Astrocyte (in vitro differentiated cells and primary cell): Measurements from ENCODE around the gene PLSCR3. TPM values are rescaled to one million over a fixed set of nuclear protein-coding genes. Genes with fewer than 3 reads are reported as not detected.

Experiments used
- DNase-seq: peaks from one replicate; pipeline ENCODE4 v3.0.0-alpha.2; 2010; ENCODE audit warnings: low read depth
- FAIRE-seq: peaks from 2 replicates; lab custom pipeline; 2011; peaks lifted over from hg19 to GRCh38; lab: Jason Lieb, UNC
- H2AFZ ChIP-seq: 2 replicates; pipeline ENCODE4 v1.6.0; 2012; ENCODE audit warnings: low read depth, low read length, inconsistent platforms
- H3K27ac ChIP-seq: 2 replicates; pipeline ENCODE4 v1.5.1; 2011; ENCODE audit warnings: low read depth, low read length, inconsistent platforms
- H3K27me3 ChIP-seq: 2 replicates; pipeline ENCODE4 v1.6.0; 2011; ENCODE audit warnings: low read length, inconsistent platforms; ENCODE audit not compliant: insufficient read depth
- H3K36me3 ChIP-seq: 2 replicates; pipeline ENCODE4 v1.5.1; 2011; ENCODE audit warnings: low read length, inconsistent platforms; ENCODE audit not compliant: insufficient read depth
- H3K4me1 ChIP-seq: 2 replicates; pipeline ENCODE4 v1.5.1; 2011; ENCODE audit warnings: low read length, inconsistent platforms; ENCODE audit not compliant: insufficient read depth
- H3K4me2 ChIP-seq: 2 replicates; pipeline ENCODE4 v1.6.0; 2012; ENCODE audit warnings: low read length, inconsistent platforms
- H3K4me3 ChIP-seq: 2 replicates; pipeline ENCODE4 v1.5.1; 2011; ENCODE audit warnings: low read depth, mild to moderate bottlenecking, low read length, inconsistent platforms; ENCODE audit not compliant: insufficient read depth
- H3K79me2 ChIP-seq: 2 replicates; pipeline ENCODE4 v1.6.0; 2012; ENCODE audit warnings: mild to moderate bottlenecking, low read length, inconsistent platforms; ENCODE audit not compliant: insufficient read depth
- H3K9ac ChIP-seq: 2 replicates; pipeline ENCODE4 v1.6.0; 2012; ENCODE audit warnings: mild to moderate bottlenecking, low read length, inconsistent platforms
- H3K9me3 ChIP-seq: 2 replicates; pipeline ENCODE4 v1.5.1; 2012; ENCODE audit warnings: low read depth, mild to moderate bottlenecking, low read length, inconsistent platforms; ENCODE audit not compliant: insufficient read depth
- H4K20me1 ChIP-seq: 2 replicates; pipeline ENCODE4 v1.6.0; 2012; ENCODE audit warnings: low read length, inconsistent platforms; ENCODE audit not compliant: insufficient read depth
- H3K27ac Mint-ChIP-seq: one replicate; pipeline ENCODE4 v1.8.0; 2021; ENCODE audit warnings: mild to moderate bottlenecking, mixed read lengths; ENCODE audit not compliant: unreplicated experiment
- H3K27me3 Mint-ChIP-seq: one replicate; pipeline ENCODE4 v1.8.0; 2021; ENCODE audit warnings: low read depth, mixed read lengths; ENCODE audit not compliant: unreplicated experiment
- H3K36me3 Mint-ChIP-seq: one replicate; pipeline ENCODE4 v1.8.0; 2021; ENCODE audit warnings: low read depth, mixed read lengths; ENCODE audit not compliant: unreplicated experiment
- H3K4me1 Mint-ChIP-seq: one replicate; pipeline ENCODE4 v1.8.0; 2021; ENCODE audit warnings: low read depth, mixed read lengths; ENCODE audit not compliant: unreplicated experiment
- H3K4me3 Mint-ChIP-seq: one replicate; pipeline ENCODE4 v1.8.0; 2021; ENCODE audit warnings: mild to moderate bottlenecking, moderate library complexity, mixed read lengths; ENCODE audit not compliant: unreplicated experiment
- H3K9me3 Mint-ChIP-seq: one replicate; pipeline ENCODE4 v1.8.0; 2021; ENCODE audit warnings: mild to moderate bottlenecking, mixed read lengths; ENCODE audit not compliant: unreplicated experiment
- EZH2 ChIP-seq: IDR thresholded peaks from 2 replicates; pipeline ENCODE4 v1.6.1; 2012; ENCODE audit warnings: mild to moderate bottlenecking, low read length, inconsistent platforms; ENCODE audit not compliant: insufficient read depth
- total RNA-seq: library from RNA; stranded (reverse); gene quantifications from 2 replicates; pipeline ENCODE4 v1.2.1, GENCODE V29; 2021
- TF ChIP-seq, protein P1 (sequence below): IDR thresholded peaks from 2 replicates; pipeline ENCODE4 v1.5.1; 2011; ENCODE audit warnings: low read depth, mild to moderate bottlenecking, inconsistent platforms, low read length, moderate library complexity; ENCODE audit not compliant: insufficient read depth

The PLSCR3 gene
- total RNA-seq, 1 donor from 2014 or later, result 67.6 TPM

DNA sequence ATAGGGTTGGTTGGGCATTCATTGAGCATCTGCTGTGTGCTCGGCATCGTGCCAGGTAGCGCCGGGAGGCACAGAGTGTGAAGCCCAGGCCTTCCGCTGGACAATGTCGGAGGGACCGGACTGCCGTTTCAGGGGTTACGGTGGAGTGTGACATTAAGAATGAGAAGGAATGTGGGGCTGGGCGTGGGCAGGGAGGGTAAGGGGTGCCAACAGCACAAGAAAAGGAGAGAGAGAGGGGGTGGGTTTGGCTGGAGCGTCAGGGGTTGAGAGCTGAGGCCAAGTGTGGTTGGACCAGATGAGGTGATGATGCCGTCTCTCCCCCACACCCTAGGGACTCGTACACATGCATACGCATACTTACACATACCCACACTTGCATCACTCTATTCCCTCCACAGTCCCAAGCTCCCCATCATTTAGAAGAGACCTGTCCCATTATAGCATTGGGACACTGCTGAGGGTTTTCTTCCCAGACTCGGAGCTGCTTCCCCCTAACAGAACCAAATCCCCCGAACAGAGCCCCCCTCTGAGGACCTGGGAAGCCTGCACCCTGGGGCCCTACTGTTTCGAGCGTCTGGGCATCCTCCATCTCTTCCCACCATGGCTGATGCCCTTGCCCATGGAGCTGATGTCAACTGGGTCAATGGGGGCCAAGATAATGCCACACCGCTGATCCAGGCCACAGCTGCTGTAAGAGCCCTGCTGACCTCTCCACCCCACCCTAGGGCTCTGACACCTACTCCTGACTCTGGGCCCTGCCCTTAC, 45.7 kb downstream of the PLSCR3 start:
- Histone ChIP-seq H3K36me3 (no peaks in the 10 kb centered on the region), H3K9me3 (no peaks in the 10 kb centered on the region), H3K4me2 (no peak overlapping the region), H2AFZ (no peak overlapping the region), H4K20me1 (peaks cover 8% of the 10 kb centered on the region), H3K27ac (no peak overlapping the region), H3K79me2 (peaks cover 23% of the 10 kb centered on the region), H3K4me3 (no peak overlapping the region), H3K9ac (no peak overlapping the region), H3K4me1 (peaks cover 20% of the 10 kb centered on the region), H3K27me3 (no peaks in the 10 kb centered on the region)
- Mint-ChIP-seq H3K27me3 (no peaks in the 10 kb centered on the region), H3K4me1 (peaks cover 13% of the 10 kb centered on the region), H3K36me3 (no peaks in the 10 kb centered on the region), H3K27ac (peak overlapping the region; percentile 96), H3K4me3 (peak overlapping the region; percentile 79), H3K9me3 (no peaks in the 10 kb centered on the region)
- FAIRE-seq, result no peak
- TF ChIP-seq, protein P1, sequence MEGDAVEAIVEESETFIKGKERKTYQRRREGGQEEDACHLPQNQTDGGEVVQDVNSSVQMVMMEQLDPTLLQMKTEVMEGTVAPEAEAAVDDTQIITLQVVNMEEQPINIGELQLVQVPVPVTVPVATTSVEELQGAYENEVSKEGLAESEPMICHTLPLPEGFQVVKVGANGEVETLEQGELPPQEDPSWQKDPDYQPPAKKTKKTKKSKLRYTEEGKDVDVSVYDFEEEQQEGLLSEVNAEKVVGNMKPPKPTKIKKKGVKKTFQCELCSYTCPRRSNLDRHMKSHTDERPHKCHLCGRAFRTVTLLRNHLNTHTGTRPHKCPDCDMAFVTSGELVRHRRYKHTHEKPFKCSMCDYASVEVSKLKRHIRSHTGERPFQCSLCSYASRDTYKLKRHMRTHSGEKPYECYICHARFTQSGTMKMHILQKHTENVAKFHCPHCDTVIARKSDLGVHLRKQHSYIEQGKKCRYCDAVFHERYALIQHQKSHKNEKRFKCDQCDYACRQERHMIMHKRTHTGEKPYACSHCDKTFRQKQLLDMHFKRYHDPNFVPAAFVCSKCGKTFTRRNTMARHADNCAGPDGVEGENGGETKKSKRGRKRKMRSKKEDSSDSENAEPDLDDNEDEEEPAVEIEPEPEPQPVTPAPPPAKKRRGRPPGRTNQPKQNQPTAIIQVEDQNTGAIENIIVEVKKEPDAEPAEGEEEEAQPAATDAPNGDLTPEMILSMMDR, result no peak
- no peak for TF ChIP-seq EZH2
- no peak for DNase-seq

DNA sequence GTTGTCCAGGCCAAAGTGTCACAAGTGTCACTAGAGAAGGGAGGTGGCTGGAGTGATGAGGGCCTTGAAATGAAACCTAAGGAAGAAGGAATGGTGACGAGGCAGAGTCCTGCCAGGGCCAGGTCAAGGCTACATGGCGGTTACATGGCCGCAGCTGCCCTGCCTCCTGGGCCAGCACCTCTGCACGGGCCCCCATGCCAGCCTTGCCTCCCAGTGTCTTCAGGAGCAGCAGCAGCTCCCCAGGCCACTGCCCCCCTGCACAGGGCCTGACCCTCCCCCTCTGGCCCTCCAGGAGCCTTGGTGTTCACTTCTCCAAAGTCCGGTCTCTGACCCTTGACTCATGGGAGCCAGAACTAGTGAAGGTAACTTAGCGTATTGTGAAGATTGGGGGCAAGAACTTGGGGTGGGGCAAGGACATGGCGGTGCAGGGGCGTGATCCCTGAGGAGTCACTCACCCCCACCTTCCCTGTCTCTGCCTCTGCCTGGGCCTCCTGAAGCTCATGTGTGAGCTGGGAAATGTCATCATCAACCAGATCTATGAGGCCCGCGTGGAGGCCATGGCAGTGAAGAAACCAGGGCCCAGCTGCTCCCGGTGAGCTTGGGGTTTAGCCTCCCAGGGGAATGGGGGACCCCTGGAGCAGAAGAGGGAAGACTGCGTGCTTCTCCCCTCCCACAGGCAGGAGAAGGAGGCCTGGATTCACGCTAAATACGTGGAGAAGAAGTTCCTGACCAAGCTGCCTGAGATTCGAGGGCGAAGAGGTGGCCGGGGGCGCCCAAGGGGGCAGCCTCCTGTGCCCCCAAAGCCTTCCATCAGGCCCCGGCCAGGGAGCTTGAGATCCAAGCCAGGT, 46.5 kb downstream of the PLSCR3 start:
- Mint-ChIP-seq H3K27me3 (no peaks in the 10 kb centered on the region), H3K4me3 (peak overlapping the region; percentile 29), H3K36me3 (no peaks in the 10 kb centered on the region), H3K4me1 (peaks cover 7% of the 10 kb centered on the region), H3K27ac (peak overlapping the region; percentile 12), H3K9me3 (no peaks in the 10 kb centered on the region)
- Histone ChIP-seq H3K9me3 (no peaks in the 10 kb centered on the region), H3K27ac (no peak overlapping the region), H3K79me2 (peaks cover 15% of the 10 kb centered on the region), H3K27me3 (no peaks in the 10 kb centered on the region), H3K9ac (no peak overlapping the region), H2AFZ (no peak overlapping the region), H3K4me3 (no peak overlapping the region), H3K4me2 (no peak overlapping the region), H3K4me1 (peaks cover 13% of the 10 kb centered on the region), H3K36me3 (no peaks in the 10 kb centered on the region), H4K20me1 (peaks cover 4% of the 10 kb centered on the region)
- no peak for TF ChIP-seq EZH2
- TF ChIP-seq, protein P1, result no peak
- DNase-seq, result no peak
- FAIRE-seq, result no peak
